T47D (cell line): ENCODE results near the gene CALCOCO2.
A peak's percentile ranks its signal among the peaks of the same experiment; 100 is the strongest.
"Not testable (repeated sequence)": the region's sequence is repeated elsewhere in the genome, so short reads cannot be mapped to it uniquely, and the experiment has no call there.

ENCODE experiments used
- DNase-seq, 2 experiments: peaks; one replicate each; pipeline versions ENCODE4 v3.0.0 to v3.0.0-alpha.2; 2011 to 2012; ENCODE audit warnings: low read depth in 1 of 2, low spot score in 1 of 2
- JUND ChIP-seq: IDR thresholded peaks from 2 replicates; pipeline ENCODE4 v1.6.1; 2012; ENCODE audit warnings: low read depth
- in situ Hi-C: cut with HindIII; loops from 2 replicates; pipeline ENCODE4 v1.10.0; 2016; ENCODE audit warnings: low sequenced_read_pairs, low pct_unique_long_range_greater_than_20kb

The CALCOCO2 gene

DNA sequence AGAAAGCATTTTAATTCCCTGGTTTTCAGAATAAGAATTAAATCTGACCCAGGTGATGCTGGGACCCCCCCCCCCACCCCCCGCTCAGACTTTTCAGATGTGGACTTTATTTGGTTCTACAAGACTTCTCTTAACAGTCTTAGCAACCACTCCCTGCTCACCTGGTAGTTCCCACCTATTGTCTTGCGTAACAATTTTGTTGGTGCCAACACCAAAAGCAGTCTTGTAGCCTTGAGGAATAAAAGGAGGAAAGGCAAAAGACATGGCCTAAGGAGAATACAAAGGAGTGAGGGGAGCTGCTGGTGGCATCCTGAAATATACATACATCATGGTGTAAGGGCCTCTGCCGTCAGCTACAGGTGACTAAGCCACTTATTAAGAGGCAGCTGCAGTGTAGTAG, 18.8 kb upstream of the CALCOCO2 start:
- in situ Hi-C loops = no loop called here

DNA sequence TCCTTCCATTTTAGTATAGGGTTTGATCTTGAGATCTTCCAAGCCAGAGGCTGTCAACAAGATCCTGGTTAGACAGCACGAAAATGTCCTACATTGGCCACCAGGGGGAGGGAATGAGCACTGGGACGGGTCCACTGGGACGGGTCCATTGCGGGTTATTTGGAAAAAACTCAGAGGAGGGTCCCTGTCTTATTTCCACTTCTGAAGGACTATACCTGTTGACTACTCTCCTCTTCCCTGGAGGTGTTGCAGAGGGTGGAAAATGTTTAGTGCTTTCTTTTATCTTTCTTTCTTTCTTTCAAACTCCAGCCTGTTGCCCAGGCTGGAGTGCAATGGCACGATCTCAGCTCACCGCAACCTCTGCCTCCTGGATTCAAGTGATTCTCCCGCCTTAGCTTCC, 16.3 kb upstream of the CALCOCO2 start:
- TF ChIP-seq JUND = no peak
- DNase-seq = peak; percentile 75 to 79
- in situ Hi-C loops = no loop called here

More for the DNA sequence above, 18.8 kb upstream of the CALCOCO2 start:
- no peak for DNase-seq
- no peak for TF ChIP-seq JUND

DNA sequence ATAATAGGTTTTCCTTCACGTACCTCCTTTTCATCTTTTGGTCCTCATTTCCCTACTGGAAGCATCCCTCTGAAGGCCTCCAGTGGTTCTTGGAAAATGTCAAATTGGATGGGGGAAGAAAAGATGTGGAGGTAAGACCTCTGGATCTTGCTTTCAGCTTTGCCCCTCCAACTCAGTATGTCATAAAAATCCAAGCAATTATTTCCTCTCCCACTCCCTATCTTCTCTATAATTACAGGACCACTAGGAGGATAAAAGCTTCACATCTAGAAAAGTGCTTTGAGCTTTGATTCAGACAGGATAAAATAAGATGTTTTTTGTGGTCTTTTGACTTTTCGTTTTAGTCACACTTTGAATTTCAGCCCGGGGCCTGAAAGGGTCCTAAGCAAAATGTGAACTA, 15.5 kb upstream of the CALCOCO2 start:
- in situ Hi-C loops = no loop called here
- TF ChIP-seq JUND = no peak
- DNase-seq = no peak

GRCh38 chr17:48816438-48816773, 14.4 kb upstream of the CALCOCO2 start:
- TF ChIP-seq JUND = no peak
- no peak for DNase-seq
- in situ Hi-C loops = no loop called here

GRCh38 chr17:48816774-48817590, 13.9 kb upstream of the CALCOCO2 start, which contains the start of gene TTLL6:
Gene TTLL6 (minus strand): TSS chr17:48817229. CDS start chr17:48817072, 157 bp downstream.
- TF ChIP-seq JUND = no peak
- in situ Hi-C loops = no loop called here

GRCh38 chr17:48818361-48818841, 12.4 kb upstream of the CALCOCO2 start:
- no peak for DNase-seq
- TF ChIP-seq JUND = no peak
- in situ Hi-C loops = no loop called here

More at GRCh38 chr17:48816774-48817590, 13.9 kb upstream of the CALCOCO2 start, which contains the start of gene TTLL6:
- peak; percentile 99 for DNase-seq

- in situ Hi-C loops = no loop called here
- no peak for DNase-seq
- no peak for TF ChIP-seq JUND
These were observed 11.4 kb upstream of the CALCOCO2 start for GRCh38 chr17:48819466-48819865.

- DNase-seq, in situ Hi-C loops: not testable (repeated sequence)
These were observed 9.9 kb upstream of the CALCOCO2 start for GRCh38 chr17:48820936-48821335.

DNA sequence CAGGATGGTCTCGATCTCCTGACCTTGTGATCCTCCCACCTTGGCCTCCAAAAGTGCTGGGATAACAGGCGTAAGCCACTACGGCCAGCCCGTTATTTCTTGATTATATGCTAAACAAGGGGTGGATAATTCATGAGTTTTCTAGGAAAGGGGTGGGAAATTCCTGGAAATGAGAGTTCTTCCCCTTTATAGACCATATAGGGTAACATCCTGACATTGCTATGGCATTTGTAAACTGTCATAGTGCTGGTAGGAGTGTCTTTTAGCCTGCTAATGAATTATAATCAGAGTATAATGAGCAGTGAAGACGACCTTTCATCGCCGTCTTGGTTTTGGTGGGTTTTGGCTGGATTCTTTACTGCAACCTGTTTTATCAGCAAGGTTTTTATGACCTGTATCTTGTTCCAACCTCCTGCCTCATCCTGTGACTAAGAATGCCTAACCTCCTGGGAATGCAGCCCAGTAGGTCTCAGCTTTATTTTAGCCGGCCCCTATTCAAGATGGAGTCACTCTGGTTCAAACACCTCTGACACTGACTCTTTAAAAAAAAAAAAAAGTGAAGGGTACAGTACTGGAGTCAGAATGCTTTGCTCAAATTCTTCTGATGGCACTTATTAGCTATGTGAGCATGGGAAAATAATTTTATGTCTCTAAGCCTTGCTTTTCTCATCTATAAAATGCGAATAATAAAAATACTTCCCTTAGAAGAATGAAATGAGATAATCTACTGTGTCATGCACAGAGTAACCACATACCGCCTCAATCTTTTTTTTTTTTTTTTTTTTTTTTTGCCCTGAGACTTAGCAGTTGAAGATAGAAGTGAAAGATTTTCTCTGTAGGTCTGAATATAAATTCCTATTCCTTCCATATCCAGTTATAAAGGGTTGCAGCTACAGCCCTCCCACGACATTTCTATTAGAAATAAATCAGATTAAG, 5.1 kb upstream of the CALCOCO2 start:
- DNase-seq = no peak

GRCh38 chr17:48831549-48831883, 681 bp downstream of the CALCOCO2 start:
- DNase-seq = no peak
- in situ Hi-C loops = no loop called here
- no peak for TF ChIP-seq JUND

More for the DNA sequence above, 5.1 kb upstream of the CALCOCO2 start:
- no peak for TF ChIP-seq JUND
- in situ Hi-C loops = no loop called here

DNA sequence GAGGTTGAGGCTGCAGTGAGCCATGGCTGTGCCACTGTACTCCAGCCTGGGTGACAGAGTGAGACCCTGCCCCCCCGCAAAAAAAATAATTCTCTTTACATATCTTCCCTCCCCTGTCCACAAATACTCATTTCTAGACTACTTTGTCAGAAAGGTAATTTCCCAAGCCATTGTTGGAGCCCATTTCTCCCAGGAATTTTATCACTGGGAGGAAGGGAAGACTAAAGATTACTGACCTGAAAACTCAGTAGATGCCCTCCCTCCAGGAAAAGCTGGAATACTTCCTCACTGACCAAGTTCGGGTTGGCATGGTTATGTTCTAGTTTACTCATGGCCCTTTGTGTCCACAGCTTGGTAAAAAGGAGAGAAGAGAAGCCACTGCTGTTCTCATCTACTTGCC, 4.1 kb downstream of the CALCOCO2 start:
- no peak for TF ChIP-seq JUND
- in situ Hi-C loops = no loop called here
- no peak for DNase-seq

- DNase-seq = peak; percentile 61 to 86
- no peak for TF ChIP-seq JUND
- in situ Hi-C loops = no loop called here
These were observed 5.1 kb downstream of the CALCOCO2 start for GRCh38 chr17:48835971-48836370.

GRCh38 chr17:48837458-48837857, 6.6 kb downstream of the CALCOCO2 start:
- in situ Hi-C loops, DNase-seq: not testable (repeated sequence)
